Measurements from ENCODE around the gene TTLL3.

Gene TTLL3

GRCh38 chr3:9780910-9781309 lies 29.2 kb upstream of the TTLL3 start:
- no peak for DNase-seq (ENCODE audit: low spot score)

- no peak for DNase-seq (ENCODE audit: low spot score)
These were observed 28.5 kb upstream of the TTLL3 start for GRCh38 chr3:9781551-9781950.

GRCh38 chr3:9781978-9782603 lies 28.0 kb upstream of the TTLL3 start:
- DNase-seq (ENCODE audit: low spot score), result no peak

GRCh38 chr3:9782770-9783169 lies 27.3 kb upstream of the TTLL3 start:
- DNase-seq (ENCODE audit: low spot score), result no peak

GRCh38 chr3:9783954-9784353 lies 26.1 kb upstream of the TTLL3 start:
- DNase-seq (ENCODE audit: low spot score), result no peak

GRCh38 chr3:9784965-9785364 lies 25.1 kb upstream of the TTLL3 start:
- no peak for DNase-seq (ENCODE audit: low spot score)

- DNase-seq (ENCODE audit: low spot score), result no peak
These were observed 24.5 kb upstream of the TTLL3 start for GRCh38 chr3:9785602-9786001.

- DNase-seq (ENCODE audit: low spot score), result no peak
These were observed 23.8 kb upstream of the TTLL3 start for GRCh38 chr3:9786209-9786739.

- no peak for DNase-seq (ENCODE audit: low spot score)
These were observed 23.0 kb upstream of the TTLL3 start for GRCh38 chr3:9786825-9787669.

GRCh38 chr3:9787714-9788113 lies 22.3 kb upstream of the TTLL3 start:
- DNase-seq (ENCODE audit: low spot score), result peak; percentile 26

- no peak for DNase-seq (ENCODE audit: low spot score)
These were observed 18.9 kb upstream of the TTLL3 start for GRCh38 chr3:9791127-9791526.

GRCh38 chr3:9791790-9792404 lies 18.2 kb upstream of the TTLL3 start:
- DNase-seq (ENCODE audit: low spot score), result no peak

GRCh38 chr3:9792405-9793160 lies 17.5 kb upstream of the TTLL3 start, which contains the start of the genes ARPC4 and TADA3:
Gene ARPC4 (plus strand): TSS chr3:9793082. CDS start chr3:9793122, 40 bp downstream.
Gene TADA3 (minus strand): TSS chr3:9792473. CDS start chr3:9791466, 1,007 bp downstream.
- peak; percentile 92 for DNase-seq (ENCODE audit: low spot score)

- peak; percentile 51 for DNase-seq (ENCODE audit: low spot score)
These were observed 16.8 kb upstream of the TTLL3 start for GRCh38 chr3:9793161-9793781.

- no peak for DNase-seq (ENCODE audit: low spot score)
These were observed 15.7 kb upstream of the TTLL3 start for GRCh38 chr3:9794400-9794799.

GRCh38 chr3:9795207-9795606 lies 14.9 kb upstream of the TTLL3 start:
- no peak for DNase-seq (ENCODE audit: low spot score)

GRCh38 chr3:9797196-9797945 lies 12.7 kb upstream of the TTLL3 start:
- DNase-seq (ENCODE audit: low spot score), result no peak

GRCh38 chr3:9800529-9800928 lies 9.5 kb upstream of the TTLL3 start:
- no peak for DNase-seq (ENCODE audit: low spot score)

- DNase-seq (ENCODE audit: low spot score), result no peak
These were observed 6.6 kb upstream of the TTLL3 start for GRCh38 chr3:9803494-9803893.

GRCh38 chr3:9804996-9805395 lies 5.1 kb upstream of the TTLL3 start:
- DNase-seq (ENCODE audit: low spot score), result no peak

GRCh38 chr3:9806137-9806536 lies 3.9 kb upstream of the TTLL3 start:
- no peak for DNase-seq (ENCODE audit: low spot score)

Measured in activated CD4-positive, alpha-beta T cell treated with anti-CD3 and anti-CD28 coated beads, Interleukin-2, Interleukin-4, amounts not matched to agents 100 ng/mL and 50 ng/mL, durations not matched to agents 16 hours and 8 hours (primary cell).